ENCODE data around the gene FAM241B. TPM values are rescaled to one million over a fixed set of nuclear protein-coding genes. Genes with fewer than 3 reads are reported as not detected.

The FAM241B gene
- total and polyA plus RNA-seq, 2 donors (not counting 1 experiment from before 2014, with no cell fraction given), result 0.54 to 0.64 TPM

- Histone ChIP-seq H3K9ac (ENCODE audit: low read length) (no peak overlapping the region), H3K4me3 (ENCODE audit: control extremely low read depth in 1 of 5, extremely low read depth in 1 of 5, insufficient read depth in 1 of 5, low read depth in 2 of 5, low read length in 4 of 5) (no peak overlapping the region), H3K9me3 (ENCODE audit: control extremely low read depth in 1 of 3, control insufficient read depth in 2 of 3, insufficient read depth in 1 of 3, low read length in 2 of 3) (peaks cover 0 to 15% (median 0%) of the 10 kb centered on the region in 3 donors), H3K4me1 (ENCODE audit: control insufficient read depth in 2 of 2, insufficient read depth in 2 of 2, low read length in 2 of 2) (no peaks in the 10 kb centered on the region), H3K79me2 (ENCODE audit: control insufficient read depth, insufficient read depth, low read length) (no peaks in the 10 kb centered on the region), H4K20me1 (ENCODE audit: control insufficient read depth, insufficient read depth, low read length, poor library complexity, severe bottlenecking) (no peaks in the 10 kb centered on the region), H3K27ac (ENCODE audit: low read length in 2 of 2) (no peak overlapping the region), H2AFZ (ENCODE audit: insufficient read depth, low read depth, low read length, poor library complexity, severe bottlenecking) (no peak overlapping the region), H3K27me3 (replicated peaks in 1 of 4; ENCODE audit: control extremely low read depth in 1 of 4, control insufficient read depth in 3 of 4, insufficient read depth in 4 of 4, low read length in 3 of 4) (peaks cover 0 to 5% (median 1%) of the 10 kb centered on the region in 4 experiments), H3K4me2 (replicated peaks; ENCODE audit: low read depth, low read length, poor library complexity, severe bottlenecking) (no peak overlapping the region), H3K36me3 (replicated peaks in 1 of 2; ENCODE audit: control extremely low read depth in 1 of 2, control insufficient read depth in 1 of 2, extremely low read depth in 1 of 2, insufficient read depth in 2 of 2, low read length in 1 of 2) (no peaks in the 10 kb centered on the region)
- H3K27me3 Mint-ChIP-seq, result peaks cover 21% of the 10 kb centered on the region
- H3K4me1 Mint-ChIP-seq, result no peaks in the 10 kb centered on the region
- H3K4me3 Mint-ChIP-seq, result no peak overlapping the region
- ChIA-PET CTCF (no interaction called here), POLR2A (no interaction called here)
- WGBS (ENCODE audit: insufficient coverage), result 87% methylated on average over 20 of the region's 20 CpGs
- no peak overlapping the region for H3K27ac Mint-ChIP-seq
- intact Hi-C loops (cut with micrococcal nuclease), result no loop called here
- TF ChIP-seq CTCF (IDR thresholded peaks at IDR 0.05), result no peak
- TF ChIP-seq EZH2 (IDR thresholded peaks at IDR 0.05; ENCODE audit: borderline replicate concordance, insufficient read depth, low read depth, low read length, poor library complexity, severe bottlenecking), result no peak
- H3K9me3 Mint-ChIP-seq (ENCODE audit: insufficient read depth), result no peaks in the 10 kb centered on the region
- DNase-seq (no peak), ATAC-seq (ENCODE audit: low read depth) (no peak)
Measured at GRCh38 chr10:69655124-69655867, 25.2 kb downstream of the FAM241B start.

- Histone ChIP-seq H3K9ac (ENCODE audit: low read length) (no peak overlapping the region), H3K4me3 (ENCODE audit: control extremely low read depth in 1 of 5, extremely low read depth in 1 of 5, insufficient read depth in 1 of 5, low read depth in 2 of 5, low read length in 4 of 5) (no peak overlapping the region), H3K27ac (ENCODE audit: low read length in 2 of 2) (no peak overlapping the region), H3K4me1 (ENCODE audit: control insufficient read depth in 2 of 2, insufficient read depth in 2 of 2, low read length in 2 of 2) (no peaks in the 10 kb centered on the region), H3K27me3 (replicated peaks in 1 of 4; ENCODE audit: control extremely low read depth in 1 of 4, control insufficient read depth in 3 of 4, insufficient read depth in 4 of 4, low read length in 3 of 4) (peaks cover 0 to 4% (median 1%) of the 10 kb centered on the region in 4 experiments), H3K4me2 (replicated peaks; ENCODE audit: low read depth, low read length, poor library complexity, severe bottlenecking) (no peak overlapping the region), H3K9me3 (ENCODE audit: control extremely low read depth in 1 of 3, control insufficient read depth in 2 of 3, insufficient read depth in 1 of 3, low read length in 2 of 3) (peaks cover 0 to 15% (median 0%) of the 10 kb centered on the region in 3 donors), H3K36me3 (replicated peaks in 1 of 2; ENCODE audit: control extremely low read depth in 1 of 2, control insufficient read depth in 1 of 2, extremely low read depth in 1 of 2, insufficient read depth in 2 of 2, low read length in 1 of 2) (no peaks in the 10 kb centered on the region), H4K20me1 (ENCODE audit: control insufficient read depth, insufficient read depth, low read length, poor library complexity, severe bottlenecking) (no peaks in the 10 kb centered on the region), H3K79me2 (ENCODE audit: control insufficient read depth, insufficient read depth, low read length) (no peaks in the 10 kb centered on the region), H2AFZ (ENCODE audit: insufficient read depth, low read depth, low read length, poor library complexity, severe bottlenecking) (no peak overlapping the region)
- Mint-ChIP-seq H3K27me3 (peaks cover 26% of the 10 kb centered on the region), H3K9me3 (ENCODE audit: insufficient read depth) (no peaks in the 10 kb centered on the region), H3K27ac (no peak overlapping the region), H3K4me1 (no peaks in the 10 kb centered on the region), H3K4me3 (no peak overlapping the region)
- CTCF ChIA-PET, result no interaction called here
- ATAC-seq (ENCODE audit: low read depth) (no peak), DNase-seq (no peak)
- POLR2A ChIA-PET, result no interaction called here
- 95% methylated on average over 4 of the region's 11 CpGs for WGBS (ENCODE audit: insufficient coverage)
- intact Hi-C loops (cut with micrococcal nuclease), result no loop called here
- TF ChIP-seq EZH2 (IDR thresholded peaks at IDR 0.05; ENCODE audit: borderline replicate concordance, insufficient read depth, low read depth, low read length, poor library complexity, severe bottlenecking) (no peak), CTCF (IDR thresholded peaks at IDR 0.05) (no peak)
Measured at GRCh38 chr10:69655868-69656555, 26.0 kb downstream of the FAM241B start.
